GM19239 (cell line): ENCODE data around the gene RYR2.

ENCODE experiments used
- DNase-seq: peaks from one replicate; pipeline ENCODE4 v3.0.0; 2011; ENCODE audit warnings: low spot score; ENCODE audit not compliant: insufficient read length
- FAIRE-seq: peaks from 2 replicates; lab custom pipeline; 2011; peaks lifted over from hg19 to GRCh38; lab: Jason Lieb, UNC

The RYR2 gene

DNA sequence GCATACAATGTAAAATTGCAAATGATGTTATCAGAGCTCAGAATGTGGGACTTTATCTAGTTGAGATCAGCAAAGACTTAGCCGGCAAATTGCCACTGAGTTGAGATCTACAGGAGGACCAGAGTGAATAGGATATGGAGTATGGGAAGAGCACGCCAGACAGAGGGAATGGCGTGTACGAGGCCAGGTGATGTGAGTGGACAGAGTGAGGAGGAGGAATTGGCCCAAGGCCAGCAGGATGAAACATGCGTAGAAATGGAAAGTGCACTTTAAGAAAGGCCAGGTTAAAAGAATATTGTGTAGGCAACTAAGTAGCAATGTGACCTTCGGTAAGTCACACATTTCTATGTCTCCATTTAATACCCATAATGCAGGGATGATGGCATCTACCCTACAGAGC, 637.7 kb downstream of the RYR2 start:
- DNase-seq (no peak), FAIRE-seq (no peak)

DNA sequence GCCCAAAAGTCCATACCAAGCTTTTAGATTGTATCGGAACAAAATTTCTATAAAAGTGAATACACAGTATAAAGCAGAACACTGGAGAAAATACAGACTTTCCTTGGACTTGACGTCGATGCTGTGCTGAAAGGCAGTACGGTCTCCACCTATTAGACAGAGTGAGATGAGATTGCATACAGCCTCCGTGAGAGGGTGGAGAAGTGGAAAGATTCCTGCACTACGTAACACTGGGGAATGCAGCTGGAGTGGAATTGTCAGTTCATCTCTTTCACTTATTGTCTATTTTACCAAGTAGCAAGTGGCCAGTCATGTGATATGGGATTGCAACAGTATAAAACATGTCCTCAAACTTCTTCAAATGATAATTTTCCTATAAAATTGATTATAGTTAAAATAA, 639.2 kb downstream of the RYR2 start:
- no peak for FAIRE-seq

DNA sequence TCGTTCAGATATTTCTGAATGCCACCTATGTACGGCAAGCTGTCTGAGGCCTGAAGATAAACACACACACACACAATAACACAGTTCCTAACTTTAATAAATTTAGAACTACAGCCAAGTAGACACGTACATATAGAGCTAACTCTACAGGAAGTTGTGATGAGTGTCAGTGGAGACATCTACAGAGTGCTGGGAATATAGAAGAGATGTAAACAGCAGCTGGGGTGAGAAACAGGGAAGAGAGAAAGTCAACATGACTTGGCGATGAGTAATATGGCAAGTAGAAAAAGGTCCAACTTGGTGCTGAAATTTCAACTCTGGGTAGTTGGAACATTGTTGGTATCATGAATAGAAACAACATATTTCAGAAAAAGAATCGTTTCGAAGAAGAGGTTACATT, 642.3 kb downstream of the RYR2 start:
- DNase-seq (no peak), FAIRE-seq (no peak)

More for the DNA sequence above, 639.2 kb downstream of the RYR2 start:
- DNase-seq, result no peak

DNA sequence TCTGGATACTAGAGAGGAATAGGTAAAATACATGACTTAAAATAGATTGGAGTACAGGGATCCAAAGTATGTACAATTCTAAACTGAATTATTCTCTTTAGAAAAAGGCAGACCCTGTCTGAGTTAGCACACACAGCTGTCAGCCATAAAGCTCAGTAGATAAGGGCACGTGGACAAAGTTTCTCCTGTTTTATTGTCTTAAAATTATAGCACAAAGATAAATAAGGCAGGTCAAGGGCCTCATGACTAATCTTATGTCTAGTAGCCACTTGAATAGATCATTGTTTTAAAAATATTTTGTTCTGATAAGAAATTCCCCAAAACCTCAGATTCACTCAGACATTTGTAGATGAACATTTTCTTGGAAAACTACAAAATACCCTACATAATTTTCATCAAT, 643.6 kb downstream of the RYR2 start:
- no peak for DNase-seq
- no peak for FAIRE-seq

DNA sequence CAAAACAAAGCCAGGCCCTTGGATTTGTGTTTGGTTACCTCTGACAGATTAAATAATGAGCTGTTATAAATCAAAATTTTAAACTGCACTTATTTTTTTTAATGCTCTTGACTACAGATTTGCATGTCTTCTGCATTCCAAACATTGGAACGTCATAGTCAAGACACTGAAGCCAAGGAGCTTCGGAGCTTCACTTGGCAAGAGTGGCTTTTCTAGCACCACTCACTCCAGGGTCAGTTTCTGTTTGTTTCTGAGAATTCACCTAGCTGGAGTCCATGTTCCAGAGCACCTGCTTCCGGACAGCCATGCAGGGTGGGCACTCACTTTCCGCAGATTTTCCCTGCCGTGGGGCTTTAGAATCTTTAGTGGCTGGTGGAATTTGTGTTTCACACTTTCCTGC, 645.8 kb downstream of the RYR2 start:
- FAIRE-seq (no peak), DNase-seq (no peak)

DNA sequence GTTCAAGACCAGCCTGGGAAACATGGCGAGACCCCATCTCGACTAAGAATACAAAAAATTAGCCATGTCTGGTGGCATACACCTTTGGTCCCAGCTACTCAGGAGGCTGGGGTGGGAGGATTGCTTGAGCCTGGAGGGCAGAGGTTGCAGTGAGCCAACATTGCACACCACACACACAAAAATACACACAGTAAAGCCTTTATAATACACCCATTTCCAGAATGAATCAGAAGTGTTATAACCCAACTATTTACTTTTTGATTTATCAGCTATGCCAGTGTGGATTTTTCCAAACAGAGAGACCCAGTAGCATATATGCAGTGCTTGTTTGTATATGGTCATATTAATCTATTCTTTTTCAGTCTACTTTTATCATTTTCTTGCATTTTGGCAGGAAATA, 648.7 kb downstream of the RYR2 start:
- DNase-seq (no peak), FAIRE-seq (no peak)

DNA sequence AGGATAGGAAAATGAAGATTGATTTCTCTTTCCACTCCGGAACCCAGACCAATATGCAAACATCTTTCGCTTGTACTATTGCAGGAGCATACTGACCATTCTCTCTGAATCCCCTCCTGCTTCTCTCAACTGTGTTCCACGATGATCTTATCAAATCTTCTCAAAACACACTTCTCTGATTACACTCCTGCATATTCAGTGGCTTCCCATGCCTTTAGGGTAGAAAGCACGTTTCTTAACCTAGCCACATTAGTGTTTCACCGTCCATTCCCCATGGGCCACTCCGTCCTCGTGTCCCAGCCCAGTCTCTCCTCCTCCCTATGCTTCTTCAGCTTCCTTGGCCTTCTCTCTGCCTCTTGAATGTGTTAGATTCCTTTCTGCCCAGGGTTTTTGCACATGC, 650.3 kb downstream of the RYR2 start:
- FAIRE-seq (no peak), DNase-seq (no peak)

DNA sequence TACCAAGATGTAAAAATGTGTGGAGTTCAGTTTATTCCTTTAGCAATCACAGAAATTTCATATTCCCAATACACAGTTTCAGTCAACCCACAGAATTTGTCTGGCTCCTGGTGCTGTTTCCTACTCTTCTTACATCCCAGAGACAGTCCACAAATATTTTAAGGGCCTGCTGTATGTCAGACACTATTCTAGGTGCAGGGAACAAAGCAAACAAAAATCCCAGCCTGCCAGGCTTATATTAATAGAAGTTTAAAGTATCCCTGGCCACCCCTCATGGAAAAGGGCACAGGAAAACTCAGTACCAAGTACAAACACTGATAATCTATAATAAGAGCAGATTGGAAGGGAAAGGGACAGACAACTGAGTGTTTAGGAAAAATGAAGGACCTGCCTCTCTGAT, 653.9 kb downstream of the RYR2 start:
- DNase-seq (no peak), FAIRE-seq (no peak)

DNA sequence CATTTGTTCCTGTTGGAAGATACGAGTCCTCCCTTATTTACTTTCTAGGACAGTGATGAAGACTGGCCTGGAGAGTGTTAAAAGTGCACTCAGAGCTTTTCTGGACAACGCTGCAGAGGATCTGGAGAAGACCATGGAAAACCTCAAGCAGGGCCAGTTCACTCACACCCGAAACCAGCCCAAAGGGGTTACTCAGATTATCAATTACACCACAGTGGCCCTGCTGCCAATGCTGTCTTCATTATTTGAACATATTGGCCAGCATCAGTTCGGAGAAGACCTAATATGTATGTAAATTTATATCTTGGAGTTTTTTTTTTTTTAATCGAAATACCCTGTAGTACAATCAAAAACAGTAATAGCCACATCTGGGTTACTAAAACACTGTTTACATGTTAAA, 658.2 kb downstream of the RYR2 start:
- DNase-seq, result no peak
- FAIRE-seq, result no peak

DNA sequence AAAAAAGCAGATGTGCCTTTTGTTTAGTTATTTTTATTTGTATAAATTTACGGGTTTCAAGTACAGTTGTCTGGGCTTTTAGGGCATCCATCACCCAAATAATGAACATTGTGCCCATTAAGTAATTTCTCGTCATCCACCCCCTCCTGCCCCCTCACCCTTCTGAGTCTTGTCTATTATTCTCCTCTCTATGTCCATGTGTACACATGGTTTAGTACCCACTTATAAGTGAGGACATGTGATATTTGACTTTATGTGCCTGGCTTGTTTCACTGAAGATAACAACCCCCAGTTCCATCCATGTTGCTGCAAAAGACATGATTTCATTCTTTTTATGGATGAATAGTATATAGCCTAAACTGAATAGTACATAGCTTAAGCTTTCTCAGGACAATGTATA, 659.5 kb downstream of the RYR2 start:
- no peak for FAIRE-seq
- DNase-seq, result no peak

DNA sequence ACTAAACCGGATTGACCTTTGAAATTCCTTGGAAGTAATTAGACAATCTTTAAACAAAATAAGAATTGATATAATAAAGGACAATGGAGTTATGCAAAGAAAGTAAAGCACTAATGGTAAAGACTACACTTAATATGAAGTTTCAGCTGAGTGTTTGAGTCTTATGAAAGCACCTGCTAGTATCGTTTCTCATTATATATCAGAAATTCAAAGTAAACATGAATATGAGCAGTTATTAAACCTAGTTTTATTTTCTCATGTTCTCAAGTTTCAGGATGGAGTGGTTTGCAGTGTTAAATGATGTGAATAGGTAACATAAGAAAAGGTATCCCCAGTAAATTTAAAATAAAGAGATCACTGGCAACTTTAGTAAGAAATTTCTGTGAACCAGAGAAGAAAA, 660.2 kb downstream of the RYR2 start:
- FAIRE-seq, result no peak
- DNase-seq, result no peak

DNA sequence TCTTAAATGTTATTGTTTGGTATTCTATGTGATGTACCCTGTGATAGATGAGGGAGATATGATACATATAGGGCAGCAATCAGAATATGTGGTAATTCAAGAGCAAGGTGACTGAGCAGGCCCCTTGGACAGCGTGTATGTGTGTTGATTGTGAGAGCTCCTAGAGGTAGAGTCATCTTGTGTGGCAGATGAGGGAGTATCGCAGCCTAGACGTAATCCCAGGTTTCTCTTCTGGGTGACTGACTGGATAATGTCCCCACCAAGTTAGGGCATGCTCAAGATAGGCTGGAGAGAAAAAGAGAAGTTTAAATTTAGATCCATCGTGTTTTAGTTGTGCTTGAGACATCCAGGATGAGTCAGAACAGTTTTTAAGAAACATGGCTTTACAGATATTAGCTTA, 663.5 kb downstream of the RYR2 start:
- no peak for DNase-seq
- no peak for FAIRE-seq

DNA sequence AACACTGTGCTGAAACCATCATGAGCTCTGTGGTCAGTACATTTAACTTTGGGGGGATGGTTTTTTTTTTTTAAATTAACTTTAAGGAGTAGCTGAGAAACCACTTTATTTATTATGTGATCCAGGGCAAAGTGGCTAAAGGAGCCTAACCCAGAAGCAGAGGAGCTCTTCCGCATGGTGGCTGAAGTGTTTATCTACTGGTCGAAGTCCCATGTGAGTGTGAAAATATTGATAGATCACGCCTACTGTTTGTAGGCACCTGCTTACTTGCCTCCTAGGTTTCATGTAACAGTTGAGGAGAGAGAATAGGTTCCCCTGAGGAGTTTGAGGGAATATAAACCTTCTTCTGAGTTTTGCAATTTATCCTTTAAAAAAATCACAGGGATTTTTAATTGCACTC, 667.4 kb downstream of the RYR2 start:
- DNase-seq, result no peak
- no peak for FAIRE-seq

DNA sequence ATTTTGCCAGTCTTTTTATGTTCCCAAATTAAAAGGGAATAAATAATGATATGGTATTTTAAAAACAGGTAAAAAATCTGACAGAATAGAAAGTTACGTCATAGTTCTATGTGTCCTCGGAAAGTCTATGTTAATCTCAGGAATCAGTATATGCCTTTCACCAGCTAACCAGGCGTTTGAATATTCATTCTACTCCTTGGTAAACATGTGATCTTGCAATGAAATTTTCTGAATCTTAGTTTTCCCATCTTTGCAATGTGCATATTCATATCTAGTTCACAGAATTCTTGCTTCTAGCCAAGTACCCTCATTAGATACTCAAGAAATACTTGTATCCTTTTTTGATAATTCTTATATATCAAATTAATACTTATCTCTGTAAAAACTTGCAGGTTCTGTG, 669.3 kb downstream of the RYR2 start:
- no peak for DNase-seq
- FAIRE-seq, result no peak

DNA sequence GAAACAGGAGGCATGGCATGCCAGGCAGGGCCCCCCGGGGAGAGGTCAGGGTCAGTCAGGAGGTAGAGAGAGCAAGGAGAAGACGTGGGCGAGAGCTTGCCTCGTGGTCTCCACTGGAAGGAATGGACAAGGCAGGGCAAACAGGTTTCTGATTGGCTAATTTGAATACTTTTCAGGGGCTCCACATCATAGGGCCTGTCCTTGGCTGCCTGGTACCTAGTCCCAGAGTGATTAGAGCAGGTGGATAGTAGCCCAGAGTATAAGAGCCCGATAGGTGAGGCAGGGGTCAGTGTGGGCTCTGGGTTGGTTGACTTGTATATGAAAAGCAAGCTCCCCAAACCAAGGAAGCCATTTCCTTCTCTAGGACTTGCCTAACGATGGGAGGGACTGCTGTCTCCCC, 670.1 kb downstream of the RYR2 start:
- FAIRE-seq, result no peak
- DNase-seq, result no peak

DNA sequence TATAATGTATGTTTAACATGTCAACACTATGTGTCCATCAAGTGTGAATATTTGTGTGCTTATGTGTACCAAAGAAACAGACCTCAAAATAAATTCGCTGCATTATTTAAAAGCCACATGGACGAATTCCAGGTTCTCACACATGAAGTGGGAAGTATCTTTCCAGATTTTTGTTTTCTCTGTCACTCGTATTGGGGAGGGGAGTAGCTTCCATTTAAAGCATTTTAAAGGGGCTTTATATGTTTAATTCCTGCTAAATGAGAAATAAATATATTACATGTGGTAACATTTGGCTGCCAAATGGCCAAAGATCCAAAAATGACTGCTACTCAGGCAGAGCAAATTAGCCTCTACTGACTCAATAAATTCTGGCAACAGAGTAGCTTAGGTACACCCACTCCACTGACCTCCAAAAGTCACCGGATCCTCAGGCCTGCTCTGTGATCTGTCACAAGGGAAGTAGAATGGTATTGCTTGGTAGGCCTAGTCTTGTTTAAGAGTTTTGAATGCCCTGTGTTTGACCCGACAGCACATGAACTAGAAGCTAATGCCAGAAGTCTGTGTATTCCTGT, 670.7 kb downstream of the RYR2 start:
- DNase-seq, result no peak
- no peak for FAIRE-seq

DNA sequence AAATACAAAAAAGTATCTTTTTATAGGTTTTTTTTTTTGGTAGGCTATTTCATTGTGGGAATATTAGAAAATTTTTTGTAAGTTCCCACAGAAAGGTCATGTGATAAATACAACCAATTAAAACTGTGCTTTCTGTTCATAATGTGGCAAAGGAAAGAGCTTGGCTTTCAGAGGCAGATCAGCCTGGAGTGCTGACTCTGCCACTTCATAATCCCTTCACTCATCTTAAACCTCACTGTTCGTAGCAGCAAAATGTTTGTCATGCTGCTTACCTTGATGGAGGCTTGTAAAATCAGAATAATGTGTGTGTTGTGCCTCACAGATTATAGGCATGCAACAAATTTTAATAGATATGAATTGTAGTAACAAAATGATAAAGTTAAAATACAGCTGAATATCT, 671.9 kb downstream of the RYR2 start:
- FAIRE-seq, result no peak
- no peak for DNase-seq

DNA sequence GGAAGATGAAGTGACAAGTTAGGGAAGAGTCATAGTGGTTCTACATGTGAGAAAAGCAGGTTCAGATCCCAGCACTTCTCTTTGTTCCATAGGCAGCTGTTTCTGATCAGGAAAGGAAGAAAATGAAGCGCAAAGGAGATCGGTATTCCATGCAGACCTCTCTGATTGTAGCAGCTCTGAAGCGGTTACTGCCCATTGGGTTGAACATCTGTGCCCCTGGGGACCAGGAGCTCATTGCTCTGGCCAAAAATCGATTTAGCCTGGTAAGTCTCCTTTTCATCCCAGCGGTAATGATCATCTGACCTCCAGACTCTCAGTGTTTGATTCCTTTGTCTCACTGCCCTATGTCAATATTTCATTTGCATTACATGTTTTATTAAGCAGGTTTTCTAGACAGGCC, 675.1 kb downstream of the RYR2 start:
- FAIRE-seq, result no peak

DNA sequence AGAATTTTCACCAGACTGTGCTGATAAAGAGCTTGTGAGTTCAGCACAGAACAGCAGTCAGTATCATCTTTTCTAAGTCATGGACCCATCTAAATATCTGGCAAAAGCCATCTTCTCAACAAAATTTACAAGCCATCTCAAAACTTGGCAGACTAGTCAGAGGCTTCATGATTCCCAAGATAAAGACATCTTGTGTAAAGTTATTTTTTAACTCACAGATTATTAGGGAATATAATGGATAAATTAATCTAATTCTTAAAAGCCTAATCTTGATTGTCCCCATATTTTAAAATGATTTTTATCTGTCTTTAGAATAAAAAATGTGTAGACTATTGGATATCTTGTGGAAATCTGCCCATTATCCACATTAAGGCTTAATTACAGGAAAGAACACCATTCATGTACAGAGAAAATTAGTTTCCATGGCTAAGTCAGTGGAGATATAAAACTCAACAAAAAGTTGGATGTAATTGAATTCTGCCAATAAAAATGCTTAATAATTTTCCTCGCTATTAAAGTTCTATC, 688.9 kb downstream of the RYR2 start:
- no peak for FAIRE-seq
- no peak for DNase-seq

More for the DNA sequence above, 675.1 kb downstream of the RYR2 start:
- no peak for DNase-seq

DNA sequence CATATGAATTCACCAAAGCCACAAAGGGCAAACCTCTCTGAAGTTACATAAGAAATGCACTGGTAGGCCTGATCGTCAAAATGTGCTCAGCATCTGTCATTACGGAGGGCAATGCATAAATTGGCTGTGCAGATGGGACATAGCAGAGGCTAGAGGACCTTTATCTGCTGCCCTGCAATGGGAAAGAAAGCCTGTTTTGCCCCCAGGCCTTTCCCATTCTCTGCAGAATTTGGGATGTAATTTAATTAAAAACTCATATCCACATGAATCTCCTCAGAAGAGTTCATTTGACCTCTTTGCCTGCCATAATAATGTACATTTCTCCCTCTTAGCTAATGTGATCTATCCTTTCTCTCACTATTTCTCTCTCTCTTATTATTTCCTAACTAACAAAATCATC, 690.7 kb downstream of the RYR2 start:
- DNase-seq (no peak), FAIRE-seq (no peak)

DNA sequence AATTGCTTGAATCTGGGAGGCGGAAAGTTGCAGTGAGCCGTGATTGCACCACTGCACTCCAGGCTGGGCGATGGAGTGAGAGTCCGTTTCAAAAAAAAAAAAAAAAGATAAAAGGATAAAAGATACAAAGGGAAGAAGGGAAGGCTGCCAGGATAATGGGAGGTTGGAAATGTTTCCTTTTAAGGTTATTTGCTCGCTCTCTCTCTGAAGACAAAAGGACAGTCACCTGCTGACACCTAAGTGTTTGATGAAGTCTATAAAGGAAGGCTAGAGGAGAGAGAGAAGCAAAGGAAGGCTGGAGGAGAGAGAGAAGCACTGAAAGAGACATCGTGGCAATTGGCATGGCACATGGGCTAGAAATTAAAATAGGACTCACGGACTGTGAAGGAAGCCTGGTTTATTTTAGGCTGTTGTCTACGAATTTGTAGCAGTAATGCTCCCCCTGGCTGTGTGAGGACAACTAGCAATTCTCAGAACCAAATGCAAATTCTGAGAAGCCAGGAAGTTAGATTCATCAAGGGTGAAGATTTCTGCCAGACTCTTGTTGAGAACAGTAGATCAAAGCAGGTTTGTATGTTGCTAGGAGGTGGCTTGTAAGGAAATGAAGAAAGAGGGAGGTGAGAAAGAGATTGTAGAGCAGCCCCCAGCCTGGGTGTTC, 694.5 kb downstream of the RYR2 start:
- no peak for FAIRE-seq
- DNase-seq, result no peak

DNA sequence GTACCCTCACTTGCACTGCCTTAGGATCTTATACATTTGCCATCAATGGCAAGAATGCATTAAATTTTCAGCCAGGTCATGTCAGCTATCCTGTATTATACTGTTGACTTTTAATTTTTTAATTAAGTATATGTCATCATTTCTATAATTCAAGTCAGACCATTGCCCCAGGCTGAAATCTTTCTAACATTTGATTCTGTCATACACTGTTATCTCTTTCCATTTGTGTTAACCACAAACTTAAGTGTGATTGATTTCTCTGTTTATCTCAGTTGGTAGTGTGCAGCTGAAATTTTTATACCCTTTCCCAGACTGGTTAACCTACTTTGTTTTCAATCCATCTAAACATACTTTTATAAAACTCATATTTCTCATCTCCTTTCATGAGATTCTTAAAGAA, 695.5 kb downstream of the RYR2 start:
- DNase-seq (no peak), FAIRE-seq (no peak)
